Karpas-422 (cell line): Measurements from ENCODE around the gene CCDC86. TPM values are rescaled to one million over a fixed set of nuclear protein-coding genes. Genes with fewer than 3 reads are reported as not detected.

Source experiments
- DNase-seq: peaks from one replicate; pipeline ENCODE4 v3.0.0-alpha.2; 2015
- H2AFZ ChIP-seq: fragments of 200-600 bp; sonication (generic); 2 replicates; pipeline ENCODE4 v1.6.1; 2014; ENCODE audit warnings: antibody characterized with exemption, low read length, mixed read lengths
- H3K27ac ChIP-seq: fragments of 200-600 bp; sonication (generic); 2 replicates; pipeline ENCODE4 v1.5.1; 2014; ENCODE audit warnings: mild to moderate bottlenecking, low read length, moderate library complexity
- H3K27me3 ChIP-seq: fragments of 200-600 bp; sonication (generic); 2 replicates; pipeline ENCODE4 v1.6.1; 2014; ENCODE audit warnings: low read length, mixed read lengths
- H3K36me3 ChIP-seq: fragments of 200-600 bp; sonication (generic); 2 replicates; pipeline ENCODE4 v1.6.1; 2014; ENCODE audit warnings: low read length, mixed read lengths; ENCODE audit not compliant: insufficient read depth
- H3K4me1 ChIP-seq: fragments of 200-600 bp; sonication (generic); 2 replicates; pipeline ENCODE4 v1.6.1; 2014; ENCODE audit warnings: mild to moderate bottlenecking, low read length, mixed read lengths
- H3K4me2 ChIP-seq: fragments of 200-600 bp; sonication (generic); 2 replicates; pipeline ENCODE4 v1.6.1; 2014; ENCODE audit warnings: low read length, low read depth, mild to moderate bottlenecking; ENCODE audit not compliant: poor library complexity, severe bottlenecking
- H3K4me3 ChIP-seq: fragments of 200-600 bp; sonication (generic); 2 replicates; pipeline ENCODE4 v1.5.1; 2014; ENCODE audit warnings: mild to moderate bottlenecking, antibody characterized with exemption, low read length, mixed read lengths
- H3K79me2 ChIP-seq: fragments of 200-600 bp; sonication (generic); 2 replicates; pipeline ENCODE4 v1.6.1; 2014; ENCODE audit warnings: mild to moderate bottlenecking, low read length, mixed read lengths
- H3K9ac ChIP-seq: fragments of 200-600 bp; sonication (generic); 2 replicates; pipeline ENCODE4 v1.6.0; 2014; ENCODE audit warnings: low read length
- H3K9me2 ChIP-seq: fragments of 200-600 bp; sonication (generic), shearing (Covaris generic); replicated peaks from 2 replicates; pipeline ENCODE4 v1.6.0; 2014; ENCODE audit warnings: mild to moderate bottlenecking, low read length, moderate library complexity; ENCODE audit not compliant: insufficient read depth
- H3K9me3 ChIP-seq: fragments of 300-700, 200-600 bp; sonication (generic); 2 replicates; pipeline ENCODE4 v1.6.1; 2014; ENCODE audit warnings: low read length, mixed read lengths
- H4K20me1 ChIP-seq: fragments of 200-600 bp; sonication (generic); 2 replicates; pipeline ENCODE4 v1.6.1; 2014; ENCODE audit warnings: mild to moderate bottlenecking, antibody characterized with exemption, low read length, low read depth; ENCODE audit not compliant: insufficient read depth
- total RNA-seq: library from RNA; depleted of rRNA; stranded (reverse); fragments of >200 nt; shearing (Covaris generic); gene quantifications from 2 replicates; pipeline ENCODE4 v1.2.3, GENCODE V29; 2014; ENCODE audit warnings: low replicate concordance; rRNA removed

CCDC86 gene
- total RNA-seq: 10.4 and 21.2 TPM in 2 replicates

- Histone ChIP-seq H3K9me2 (no peaks in the 10 kb centered on the region), H3K4me3 (peak within 1 kb of the TSS; percentile 96), H3K79me2 (peaks cover 48% of the 10 kb centered on the region), H3K4me2 (peak within 1 kb of the TSS; percentile 83), H3K36me3 (peaks cover 9% of the 10 kb centered on the region), H3K9ac (peak within 1 kb of the TSS; percentile 84), H4K20me1 (peaks cover 13% of the 10 kb centered on the region; the same call in 1 of the 2 replicates), H3K4me1 (peaks cover 33% of the 10 kb centered on the region), H3K27ac (peak within 1 kb of the TSS; percentile 14; the same call in 1 of the 2 replicates), H3K9me3 (no peaks in the 10 kb centered on the region), H3K27me3 (no peaks in the 10 kb centered on the region), H2AFZ (peak within 1 kb of the TSS; percentile 89)
- DNase-seq: peak; percentile 98
Observed at GRCh38 chr11:60841797-60842667, at the start of gene CCDC86. Gene CCDC86 (plus strand): TSS chr11:60842113. CDS start chr11:60842125, 12 bp downstream.

GRCh38 chr11:60792521-60792920, 49.4 kb upstream of the CCDC86 start:
- no peaks in the 10 kb centered on the region for H4K20me1 ChIP-seq
- no peaks in the 10 kb centered on the region for H3K9me3 ChIP-seq
- H2AFZ ChIP-seq: no peak overlapping the region
- H3K4me2 ChIP-seq: no peak overlapping the region
- no peaks in the 10 kb centered on the region for H3K4me1 ChIP-seq
- H3K9ac ChIP-seq: no peak overlapping the region
- peaks cover 4% of the 10 kb centered on the region; the same call in 1 of the 2 replicates for H3K27me3 ChIP-seq
- H3K79me2 ChIP-seq: no peaks in the 10 kb centered on the region
- DNase-seq: no peak
- no peak overlapping the region for H3K27ac ChIP-seq
- no peaks in the 10 kb centered on the region for H3K36me3 ChIP-seq
- H3K9me2 ChIP-seq: no peaks in the 10 kb centered on the region
- no peak overlapping the region for H3K4me3 ChIP-seq

GRCh38 chr11:60795291-60795690, 46.6 kb upstream of the CCDC86 start:
- Histone ChIP-seq H3K9ac (no peak overlapping the region), H3K27me3 (peaks cover 4% of the 10 kb centered on the region; the same call in 1 of the 2 replicates), H3K9me3 (no peaks in the 10 kb centered on the region), H2AFZ (no peak overlapping the region), H3K27ac (no peak overlapping the region), H3K79me2 (no peaks in the 10 kb centered on the region), H3K4me2 (no peak overlapping the region), H4K20me1 (no peaks in the 10 kb centered on the region), H3K4me3 (no peak overlapping the region), H3K4me1 (no peaks in the 10 kb centered on the region), H3K9me2 (no peaks in the 10 kb centered on the region), H3K36me3 (no peaks in the 10 kb centered on the region)
- DNase-seq: no peak

- no peak overlapping the region for H3K27ac ChIP-seq
- no peak for DNase-seq
- no peaks in the 10 kb centered on the region for H3K79me2 ChIP-seq
- no peaks in the 10 kb centered on the region for H3K36me3 ChIP-seq
- H4K20me1 ChIP-seq: no peaks in the 10 kb centered on the region
- no peaks in the 10 kb centered on the region for H3K9me2 ChIP-seq
- no peak overlapping the region for H2AFZ ChIP-seq
- no peak overlapping the region for H3K4me2 ChIP-seq
- no peak overlapping the region for H3K4me3 ChIP-seq
- H3K27me3 ChIP-seq: no peaks in the 10 kb centered on the region
- H3K9ac ChIP-seq: no peak overlapping the region
- H3K4me1 ChIP-seq: peaks cover 9% of the 10 kb centered on the region
- no peaks in the 10 kb centered on the region for H3K9me3 ChIP-seq
Observed at GRCh38 chr11:60797846-60798630, 43.9 kb upstream of the CCDC86 start.

- no peaks in the 10 kb centered on the region for H3K27me3 ChIP-seq
- no peaks in the 10 kb centered on the region for H3K79me2 ChIP-seq
- H3K27ac ChIP-seq: no peak overlapping the region
- no peak overlapping the region for H3K9ac ChIP-seq
- no peaks in the 10 kb centered on the region for H3K9me2 ChIP-seq
- no peak for DNase-seq
- H3K4me1 ChIP-seq: peaks cover 9% of the 10 kb centered on the region
- no peaks in the 10 kb centered on the region for H3K9me3 ChIP-seq
- H3K4me2 ChIP-seq: no peak overlapping the region
- no peaks in the 10 kb centered on the region for H4K20me1 ChIP-seq
- H3K36me3 ChIP-seq: no peaks in the 10 kb centered on the region
- H3K4me3 ChIP-seq: no peak overlapping the region
- H2AFZ ChIP-seq: no peak overlapping the region
Observed at GRCh38 chr11:60798631-60799030, 43.3 kb upstream of the CCDC86 start.

GRCh38 chr11:60801194-60801593, 40.7 kb upstream of the CCDC86 start:
- Histone ChIP-seq H3K9ac (no peak overlapping the region), H2AFZ (no peak overlapping the region), H3K4me2 (no peak overlapping the region), H4K20me1 (no peaks in the 10 kb centered on the region), H3K9me2 (no peaks in the 10 kb centered on the region), H3K36me3 (no peaks in the 10 kb centered on the region), H3K27me3 (no peaks in the 10 kb centered on the region), H3K4me3 (no peak overlapping the region), H3K27ac (no peak overlapping the region), H3K4me1 (peaks cover 9% of the 10 kb centered on the region), H3K9me3 (no peaks in the 10 kb centered on the region), H3K79me2 (no peaks in the 10 kb centered on the region)
- DNase-seq: no peak

GRCh38 chr11:60803273-60803936, 38.5 kb upstream of the CCDC86 start:
- Histone ChIP-seq H3K27ac (no peak overlapping the region), H4K20me1 (no peaks in the 10 kb centered on the region), H3K4me2 (no peak overlapping the region), H3K27me3 (no peaks in the 10 kb centered on the region), H3K79me2 (no peaks in the 10 kb centered on the region), H3K36me3 (no peaks in the 10 kb centered on the region), H2AFZ (no peak overlapping the region), H3K4me1 (peaks cover 9% of the 10 kb centered on the region), H3K9me2 (no peaks in the 10 kb centered on the region), H3K9ac (no peak overlapping the region), H3K4me3 (no peak overlapping the region), H3K9me3 (no peaks in the 10 kb centered on the region)
- no peak for DNase-seq
